HG03039 (cell line): ENCODE data around the gene EBF4.
"Not testable (repeated sequence)": the region's sequence is repeated elsewhere in the genome, so short reads cannot be mapped to it uniquely, and the experiment has no call there.

ENCODE experiments used
- ATAC-seq: cut with Tn5 transposase; IDR thresholded peaks from one replicate; pipeline ENCODE4 v1.9.1; 2021; ENCODE audit warnings: mild to moderate bottlenecking, moderate library complexity; ENCODE audit not compliant: unreplicated experiment

EBF4 gene

DNA sequence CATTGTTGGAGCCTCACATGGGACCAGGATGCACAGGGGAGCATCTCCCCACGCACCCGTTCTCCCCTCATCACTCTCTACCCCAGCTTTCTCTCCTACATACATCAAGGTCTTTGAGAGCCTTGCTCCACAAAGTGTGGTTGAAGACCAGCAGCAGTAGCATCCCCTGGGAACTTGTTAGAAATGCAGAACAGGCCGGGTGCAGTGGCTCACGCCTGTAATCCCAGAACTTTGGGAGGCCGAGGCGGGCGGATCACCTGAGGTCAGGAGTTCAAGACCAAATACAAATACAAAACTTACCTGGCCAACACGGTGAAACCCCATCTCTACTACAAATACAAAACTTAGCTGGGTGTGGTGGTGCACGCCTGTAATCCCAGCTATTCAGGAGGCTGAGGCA, 115.3 kb downstream of the EBF4 start:
- not testable (repeated sequence) for ATAC-seq

DNA sequence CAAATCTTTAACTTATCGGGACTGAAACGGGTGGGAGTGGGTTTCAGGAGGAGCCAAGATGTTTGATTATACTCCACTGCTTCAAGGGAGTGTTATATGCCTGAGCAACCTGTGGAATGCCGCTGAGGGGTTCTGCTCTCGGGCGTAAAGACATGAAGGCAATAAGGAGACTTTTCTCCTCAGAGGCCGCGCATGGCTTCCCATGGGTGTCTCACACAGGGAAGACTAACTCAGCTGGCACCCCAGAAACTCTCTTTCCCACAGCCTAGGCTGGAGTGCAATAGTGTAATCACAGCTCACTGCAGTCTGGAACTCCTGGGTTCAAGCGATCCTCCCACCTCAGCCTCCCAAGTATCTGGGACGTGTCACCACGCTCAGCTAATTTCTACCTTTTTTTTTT, 117.1 kb downstream of the EBF4 start:
- ATAC-seq = no peak
